GM18517 (cell line): Measurements from ENCODE around the gene CAMTA1.

ENCODE experiments used
- ATAC-seq: cut with Tn5 transposase; IDR thresholded peaks from one replicate; pipeline ENCODE4 v1.9.1; 2021; ENCODE audit warnings: mild to moderate bottlenecking, moderate library complexity; ENCODE audit not compliant: unreplicated experiment

CAMTA1 gene

GRCh38 chr1:7716506-7716905 is 931.3 kb downstream of the CAMTA1 start:
- ATAC-seq, result no peak

- no peak for ATAC-seq
Measured at GRCh38 chr1:7717748-7718368, 932.6 kb downstream of the CAMTA1 start.

- ATAC-seq, result no peak
Measured at GRCh38 chr1:7719468-7720094, 934.3 kb downstream of the CAMTA1 start.

- no peak for ATAC-seq
Measured at GRCh38 chr1:7721940-7722669, 936.9 kb downstream of the CAMTA1 start.

- no peak for ATAC-seq
Measured at GRCh38 chr1:7722670-7723012, 937.4 kb downstream of the CAMTA1 start.

- ATAC-seq, result no peak
Measured at GRCh38 chr1:7726623-7727022, 941.4 kb downstream of the CAMTA1 start.

- ATAC-seq, result no peak
Measured at GRCh38 chr1:7727809-7728471, 942.7 kb downstream of the CAMTA1 start.

- no peak for ATAC-seq
Measured at GRCh38 chr1:7729761-7730160, 944.5 kb downstream of the CAMTA1 start.

GRCh38 chr1:7732331-7732730 is 947.1 kb downstream of the CAMTA1 start:
- ATAC-seq, result no peak

GRCh38 chr1:7733276-7733675 is 948.0 kb downstream of the CAMTA1 start:
- no peak for ATAC-seq

- ATAC-seq, result no peak
Measured at GRCh38 chr1:7738044-7738443, 952.8 kb downstream of the CAMTA1 start.

GRCh38 chr1:7743346-7743745 is 958.1 kb downstream of the CAMTA1 start:
- no peak for ATAC-seq

- ATAC-seq, result no peak
Measured at GRCh38 chr1:7744882-7745281, 959.6 kb downstream of the CAMTA1 start.

GRCh38 chr1:7745783-7746182 is 960.5 kb downstream of the CAMTA1 start:
- ATAC-seq, result no peak

- no peak for ATAC-seq
Measured at GRCh38 chr1:7747605-7748004, 962.4 kb downstream of the CAMTA1 start.

GRCh38 chr1:7749126-7749525 is 963.9 kb downstream of the CAMTA1 start:
- ATAC-seq, result no peak

- no peak for ATAC-seq
Measured at GRCh38 chr1:7751174-7751573, 965.9 kb downstream of the CAMTA1 start.

GRCh38 chr1:7752512-7753417 is 967.5 kb downstream of the CAMTA1 start:
- no peak for ATAC-seq

- no peak for ATAC-seq
Measured at GRCh38 chr1:7753641-7754040, 968.4 kb downstream of the CAMTA1 start.

GRCh38 chr1:7754234-7754633 is 969.0 kb downstream of the CAMTA1 start:
- no peak for ATAC-seq

- no peak for ATAC-seq
Measured at GRCh38 chr1:7755448-7755847, 970.2 kb downstream of the CAMTA1 start.
